Stomach (tissue), 9 donors: ENCODE measurements around the gene TSPAN10. TPM values are rescaled to one million over a fixed set of nuclear protein-coding genes. Genes with fewer than 3 reads are reported as not detected.
"Not testable (repeated sequence)": the region's sequence is repeated elsewhere in the genome, so short reads cannot be mapped to it uniquely, and the experiment has no call there.

Source experiments
- DNase-seq, 2 donors: peaks; one replicate each; pipeline versions ENCODE4 v3.0.0 to v3.0.0-alpha.2; 2013 to 2019
- H3K27ac ChIP-seq, 5 donors: fragments of 200-600 bp in 4 of 5; sonication (generic) in 4 of 5; one replicate each; pipeline ENCODE4 v1.5.1; 2013 to 2019; ENCODE audit warnings: mild to moderate bottlenecking in 1 of 5, moderate library complexity in 1 of 5
- H3K27me3 ChIP-seq, 3 donors: fragments of 200-600 bp; sonication (generic); one replicate each; pipeline ENCODE4 v1.5.1; 2017 to 2019; ENCODE audit warnings: mixed run types in 1 of 3
- H3K36me3 ChIP-seq, 4 donors: fragments of 200-600 bp; sonication (generic); 1 replicate in 3 of 4; 2 replicates in 1 of 4; pipeline ENCODE4 v1.5.1; 2016 to 2019
- H3K4me1 ChIP-seq, 4 donors: fragments of 200-600 bp; sonication (generic); one replicate each; pipeline ENCODE4 v1.5.1; 2016 to 2019
- H3K4me3 ChIP-seq, 4 donors: fragments of 200-600 bp; sonication (generic) in 3 of 4; one replicate each; pipeline ENCODE4 v1.5.1; 2016 to 2019; ENCODE audit warnings: mild to moderate bottlenecking in 1 of 4
- H3K9me3 ChIP-seq, 4 donors: fragments of 200-600 bp; sonication (generic); one replicate each; pipeline ENCODE4 v1.5.1; 2016 to 2019
- CTCF ChIP-seq, 7 experiments: fragments of 450-650 bp in 4 of 7; fragments of 200-600 bp in 3 of 7; sonication (generic) in 3 of 7; IDR thresholded peaks; one replicate each; pipeline ENCODE4 v1.5.1; 2016 to 2019; ENCODE audit warnings: antibody characterized with exemption in 7 of 7, control low read depth in 2 of 7, mild to moderate bottlenecking in 1 of 7
- EP300 ChIP-seq: sonication (generic); formaldehyde crosslinking; IDR thresholded peaks from one replicate; pipeline ENCODE4 v1.6.1; 2017; ENCODE audit warnings: antibody characterized with exemption
- POLR2A ChIP-seq, 4 donors: fragments of 450-650 bp; IDR thresholded peaks; one replicate each; pipeline ENCODE4 v1.6.1; 2016; ENCODE audit warnings: antibody characterized with exemption in 4 of 4, control low read depth in 2 of 4, mild to moderate bottlenecking in 1 of 4, moderate library complexity in 1 of 4
- POLR2AphosphoS5 ChIP-seq, 3 donors: sonication (generic); formaldehyde crosslinking; IDR thresholded peaks; one replicate each; pipeline ENCODE4 v1.6.1; 2016; ENCODE audit warnings: antibody characterized with exemption in 3 of 3
- WGBS, 5 donors: extraction: QIAGEN DNeasy Blood & Tissue Kit in 3 of 5; methylation state at CpG; one replicate each; pipeline versions ENCODE4 v1.1.5 to v1.1.7; 2013 to 2018; 5-methylcytosine and 5-hydroxymethylcytosine counted together
- intact Hi-C: fragments of 100-400 bp; cut with DNase I; formaldehyde crosslinking; loops from one replicate; pipeline ENCODE4 v1.15.1; 2023; ENCODE audit warnings: low total_unique reads
- polyA plus RNA-seq, 3 donors: library from polyadenylated mRNA; stranded (reverse); fragments of 200-250 nt; gene quantifications; one replicate each; pipeline ENCODE4 v1.2.3, GENCODE V29; 2013
- total RNA-seq, 5 donors: library from RNA; depleted of rRNA; stranded (reverse); fragments of >200 nt; gene quantifications; one replicate each; pipeline versions ENCODE4 v1.1.0 to v1.2.3, GENCODE V29; 2014 to 2016
- donor health status: healthy with polysubstance abuse.
- donor health status: Bipolar disorder and iron deficiency.
- donor health status: healthy.

TSPAN10 gene
- total and polyA plus RNA-seq, 8 donors, result 1.1 to 1.5 (median 1.2) TPM; not detected in 5

GRCh38 chr17:81609541-81610311 lies 27.3 kb upstream of the TSPAN10 start:
- H3K4me3 ChIP-seq, result no peak overlapping the region
- intact Hi-C loops, result no loop called here
- WGBS, 5 donors, result 86 to 89% (median 89%) methylated on average over 18 to 19 of the region's 19 CpGs

GRCh38 chr17:81612172-81612970 lies 24.6 kb upstream of the TSPAN10 start:
- peaks cover 59 to 95% (median 92%) of the 10 kb centered on the region in 4 donors for H3K36me3 ChIP-seq
- intact Hi-C loops, result no loop called here
- no peak for DNase-seq

More at GRCh38 chr17:81609541-81610311, 27.3 kb upstream of the TSPAN10 start:
- H3K36me3 ChIP-seq, result peaks cover 68 to 95% (median 93%) of the 10 kb centered on the region in 4 donors
- DNase-seq, result no peak
- TF ChIP-seq POLR2AphosphoS5 (IDR thresholded peaks at IDR 0.05) (no peak), POLR2A (IDR thresholded peaks at IDR 0.05) (no peak), EP300 (no peak), CTCF (IDR thresholded peaks at IDR 0.05) (no peak)
- H3K4me1 ChIP-seq, result peaks cover 0 to 14% (median 7%) of the 10 kb centered on the region in 4 donors
- H3K9me3 ChIP-seq, result no peaks in the 10 kb centered on the region
- H3K27me3 ChIP-seq, result no peaks in the 10 kb centered on the region
- no peak overlapping the region for H3K27ac ChIP-seq

DNA sequence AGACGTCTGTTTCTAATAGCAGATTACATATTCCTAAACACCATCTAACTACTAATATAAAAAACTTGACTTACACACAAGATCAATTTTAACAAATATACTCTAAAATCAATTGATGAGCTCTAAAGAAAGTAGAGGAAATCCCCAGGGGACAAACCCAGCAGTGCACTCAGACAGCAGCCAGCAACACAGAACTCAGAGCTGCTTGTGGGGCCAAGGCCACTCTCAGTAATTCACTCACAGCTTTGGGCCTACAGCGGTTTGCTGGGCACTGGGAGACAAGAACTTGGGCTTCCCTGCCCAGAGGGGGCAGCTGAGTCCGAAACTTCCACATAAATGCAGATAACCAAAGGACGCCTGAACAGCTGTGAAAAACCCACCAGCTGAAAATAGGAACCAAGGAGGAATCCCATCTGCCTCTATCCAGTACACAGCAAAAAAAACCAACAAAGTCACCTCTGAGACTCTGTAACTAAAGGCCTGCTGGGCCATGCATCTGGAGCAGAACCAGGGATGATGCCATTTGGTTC lies 21.5 kb upstream of the TSPAN10 start:
- H3K27ac ChIP-seq, result no peak overlapping the region
- WGBS, 5 donors, result 90 to 94% (median 93%) methylated on average over 4 of the region's 4 CpGs
- no peak for DNase-seq
- H3K9me3 ChIP-seq, result no peaks in the 10 kb centered on the region
- intact Hi-C loops, result no loop called here
- no peak for TF ChIP-seq POLR2A (IDR thresholded peaks at IDR 0.05)
- no peak for TF ChIP-seq POLR2AphosphoS5 (IDR thresholded peaks at IDR 0.05)
- TF ChIP-seq CTCF (IDR thresholded peaks at IDR 0.05), result no peak
- no peak for TF ChIP-seq EP300
- no peak overlapping the region for H3K4me3 ChIP-seq
- H3K4me1 ChIP-seq, result peaks cover 0 to 20% (median 10%) of the 10 kb centered on the region in 4 donors
- H3K27me3 ChIP-seq, result no peaks in the 10 kb centered on the region
- H3K36me3 ChIP-seq, result peaks cover 35 to 94% (median 80%) of the 10 kb centered on the region in 4 donors

More at GRCh38 chr17:81612172-81612970, 24.6 kb upstream of the TSPAN10 start:
- H3K4me1 ChIP-seq, result peaks cover 0 to 20% (median 10%) of the 10 kb centered on the region in 4 donors
- H3K4me3 ChIP-seq, result no peak overlapping the region
- 81 to 91% (median 89%) methylated on average over 16 of the region's 16 CpGs for WGBS, 5 donors
- H3K27ac ChIP-seq, result no peak overlapping the region
- no peaks in the 10 kb centered on the region for H3K9me3 ChIP-seq
- TF ChIP-seq POLR2A (IDR thresholded peaks at IDR 0.05) (no peak), POLR2AphosphoS5 (IDR thresholded peaks at IDR 0.05) (no peak), CTCF (IDR thresholded peaks at IDR 0.05) (no peak), EP300 (no peak)
- H3K27me3 ChIP-seq, result no peaks in the 10 kb centered on the region

DNA sequence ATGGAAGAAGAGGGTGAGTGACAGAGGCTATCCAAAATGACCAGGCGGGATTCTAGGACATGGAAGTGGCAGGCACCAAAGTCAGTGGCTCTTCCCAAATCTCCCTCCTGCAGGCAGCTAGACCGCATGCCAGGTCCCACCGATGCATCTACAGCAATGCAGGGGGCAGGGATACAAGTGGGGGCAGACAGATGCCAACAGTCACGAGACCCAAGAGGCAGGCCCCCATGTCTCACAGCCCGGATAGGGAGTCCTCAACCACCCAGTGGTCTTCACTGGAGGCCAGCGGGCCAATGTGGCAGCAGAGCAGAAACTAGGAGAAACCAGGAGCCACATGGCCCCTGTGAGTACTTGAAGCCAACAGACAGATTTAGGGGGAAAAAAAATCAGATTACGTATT lies 20.1 kb upstream of the TSPAN10 start:
- Histone ChIP-seq H3K9me3 (no peaks in the 10 kb centered on the region), H3K4me3 (no peak overlapping the region), H3K36me3 (peaks cover 39 to 97% (median 83%) of the 10 kb centered on the region in 4 donors), H3K4me1 (peaks cover 0 to 29% (median 10%) of the 10 kb centered on the region in 4 donors), H3K27ac (no peak overlapping the region), H3K27me3 (no peaks in the 10 kb centered on the region)
- TF ChIP-seq POLR2AphosphoS5 (IDR thresholded peaks at IDR 0.05) (no peak), CTCF (IDR thresholded peaks at IDR 0.05) (no peak), POLR2A (IDR thresholded peaks at IDR 0.05) (no peak)
- intact Hi-C loops, result no loop called here
- WGBS, 5 donors, result 42 to 98% (median 66%) methylated on average over 6 to 7 of the region's 7 CpGs
- DNase-seq, result no peak

DNA sequence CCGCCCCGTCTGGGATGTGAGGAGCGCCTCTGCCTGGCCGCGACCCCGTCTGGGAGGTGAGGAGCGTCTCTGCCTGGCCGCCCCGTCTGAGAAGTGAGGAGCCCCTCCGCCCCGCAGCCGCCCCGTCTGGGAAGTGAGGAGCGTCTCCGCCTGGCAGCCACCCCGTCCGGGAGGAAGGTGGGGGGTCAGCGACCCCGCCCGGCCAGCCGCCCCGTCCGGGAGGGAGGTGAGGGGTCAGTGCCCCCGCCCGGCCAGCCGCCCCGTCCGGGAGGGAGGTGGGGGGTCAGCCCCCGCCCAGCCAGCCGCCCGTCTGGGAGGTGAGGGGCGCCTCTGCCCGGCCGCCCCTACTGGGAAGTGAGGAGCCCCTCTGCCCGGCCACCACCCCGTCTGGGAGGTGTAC lies 18.7 kb upstream of the TSPAN10 start:
- H3K27me3 ChIP-seq, H3K9me3 ChIP-seq, H3K27ac ChIP-seq, DNase-seq, H3K4me3 ChIP-seq, intact Hi-C loops: not testable (repeated sequence)
- H3K36me3 ChIP-seq, result peaks cover 38 to 97% (median 83%) of the 10 kb centered on the region in 4 donors
- WGBS, 5 donors, result 94 to 99% (median 96%) methylated on average over 11 to 29 of the region's 36 CpGs; no CpG with 5 or more reads in 1 of the 5 donors
- peaks cover 0 to 31% (median 9%) of the 10 kb centered on the region in 4 donors for H3K4me1 ChIP-seq
